HG03039 (cell line): ENCODE data around the gene ENOX1.
"Not testable (repeated sequence)": the region's sequence is repeated elsewhere in the genome, so short reads cannot be mapped to it uniquely, and the experiment has no call there.

Experiments used
- ATAC-seq: cut with Tn5 transposase; IDR thresholded peaks from one replicate; pipeline ENCODE4 v1.9.1; 2021; ENCODE audit warnings: mild to moderate bottlenecking, moderate library complexity; ENCODE audit not compliant: unreplicated experiment

Gene ENOX1

GRCh38 chr13:43786766-43787517, at the start of gene ENOX1:
Gene ENOX1, minus strand, starts transcription at chr13:43786972.
- no peak for ATAC-seq

GRCh38 chr13:43835701-43836100, 48.9 kb upstream of the ENOX1 start:
- no peak for ATAC-seq

GRCh38 chr13:43831088-43831487, 44.3 kb upstream of the ENOX1 start:
- ATAC-seq, result no peak

- ATAC-seq, result no peak
Observed at GRCh38 chr13:43830497-43830881, 43.7 kb upstream of the ENOX1 start.

- not testable (repeated sequence) for ATAC-seq
Observed at GRCh38 chr13:43824656-43825055, 37.9 kb upstream of the ENOX1 start.

- no peak for ATAC-seq
Observed at GRCh38 chr13:43822969-43823368, 36.2 kb upstream of the ENOX1 start.

GRCh38 chr13:43816401-43816889, 29.7 kb upstream of the ENOX1 start:
- no peak for ATAC-seq

GRCh38 chr13:43815204-43815603, 28.4 kb upstream of the ENOX1 start:
- ATAC-seq, result no peak

- ATAC-seq, result no peak
Observed at GRCh38 chr13:43808676-43809075, 21.9 kb upstream of the ENOX1 start.

GRCh38 chr13:43805681-43806128, 18.9 kb upstream of the ENOX1 start:
- ATAC-seq, result no peak

GRCh38 chr13:43805071-43805468, 18.3 kb upstream of the ENOX1 start:
- ATAC-seq, result no peak

- no peak for ATAC-seq
Observed at GRCh38 chr13:43804461-43805070, 17.8 kb upstream of the ENOX1 start.

GRCh38 chr13:43802511-43802910, 15.7 kb upstream of the ENOX1 start:
- ATAC-seq, result no peak

GRCh38 chr13:43800828-43801227, 14.1 kb upstream of the ENOX1 start:
- ATAC-seq, result no peak

- no peak for ATAC-seq
Observed at GRCh38 chr13:43799191-43799590, 12.4 kb upstream of the ENOX1 start.

GRCh38 chr13:43797869-43798268, 11.1 kb upstream of the ENOX1 start:
- ATAC-seq, result no peak

- ATAC-seq, result no peak
Observed at GRCh38 chr13:43797159-43797558, 10.4 kb upstream of the ENOX1 start.

GRCh38 chr13:43794416-43794815, 7.6 kb upstream of the ENOX1 start:
- ATAC-seq, result no peak

GRCh38 chr13:43792076-43792881, 5.5 kb upstream of the ENOX1 start:
- ATAC-seq, result no peak

GRCh38 chr13:43787997-43788396, 1.2 kb upstream of the ENOX1 start:
- ATAC-seq, result no peak

- no peak for ATAC-seq
Observed at GRCh38 chr13:43787518-43787891, 733 bp upstream of the ENOX1 start.

- ATAC-seq, result no peak
Observed at GRCh38 chr13:43786472-43786765, 353 bp downstream of the ENOX1 start.
